B cell (primary cell): ENCODE measurements around the gene GRAMD1C.

Source experiments
- CTCF ChIP-seq: fragments of 200-600 bp; IDR thresholded peaks from one replicate; pipeline ENCODE4 v1.8.0; 2022; ENCODE audit warnings: antibody characterized with exemption, mild to moderate bottlenecking
- EZH2 ChIP-seq: IDR thresholded peaks from 2 replicates; pipeline ENCODE4 v1.6.1; 2012; ENCODE audit warnings: borderline replicate concordance, low read depth, mild to moderate bottlenecking, moderate library complexity, low read length; ENCODE audit not compliant: insufficient read depth, poor library complexity, severe bottlenecking

GRCh38 chr3:113908133-113908532 lies 69.5 kb downstream of the GRAMD1C start:
- TF ChIP-seq CTCF: no peak
- no peak for TF ChIP-seq EZH2
